Testis (tissue), 2 donors: ENCODE results near the gene MAP3K15.

Experiments
- POLR2A ChIP-seq: fragments of 450-650 bp; IDR thresholded peaks from one replicate; pipeline ENCODE4 v1.6.1; 2017; ENCODE audit warnings: antibody characterized with exemption, mild to moderate bottlenecking, moderate library complexity
- TF ChIP-seq, protein P1 (sequence below), 3 experiments: fragments of 450-650 bp in 2 of 3; fragments of 200-600 bp in 1 of 3; sonication (generic) in 1 of 3; IDR thresholded peaks; one replicate each; pipeline ENCODE4 v1.5.1; 2016 to 2019; ENCODE audit warnings: antibody characterized with exemption in 3 of 3, mild to moderate bottlenecking in 2 of 3, moderate library complexity in 1 of 3

DNA sequence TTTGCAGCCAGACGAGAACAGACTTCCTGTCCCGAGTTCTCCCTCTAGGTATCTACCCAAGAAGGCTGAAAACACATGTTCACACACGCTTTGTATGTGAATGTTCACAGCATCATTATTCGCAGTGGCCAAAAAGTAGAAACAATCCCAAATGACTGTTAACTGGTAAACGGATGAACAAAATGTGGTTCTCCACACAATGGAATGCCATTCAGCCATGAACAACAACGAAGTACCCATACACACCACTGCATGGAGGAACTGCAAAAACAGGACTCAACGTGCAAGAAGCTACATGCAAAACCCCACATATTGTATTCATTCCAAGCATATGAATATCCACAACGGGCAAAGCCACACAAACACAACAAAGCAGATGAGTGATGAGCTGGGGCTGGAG, 126.6 kb downstream of the MAP3K15 start:
- TF ChIP-seq, protein P1, sequence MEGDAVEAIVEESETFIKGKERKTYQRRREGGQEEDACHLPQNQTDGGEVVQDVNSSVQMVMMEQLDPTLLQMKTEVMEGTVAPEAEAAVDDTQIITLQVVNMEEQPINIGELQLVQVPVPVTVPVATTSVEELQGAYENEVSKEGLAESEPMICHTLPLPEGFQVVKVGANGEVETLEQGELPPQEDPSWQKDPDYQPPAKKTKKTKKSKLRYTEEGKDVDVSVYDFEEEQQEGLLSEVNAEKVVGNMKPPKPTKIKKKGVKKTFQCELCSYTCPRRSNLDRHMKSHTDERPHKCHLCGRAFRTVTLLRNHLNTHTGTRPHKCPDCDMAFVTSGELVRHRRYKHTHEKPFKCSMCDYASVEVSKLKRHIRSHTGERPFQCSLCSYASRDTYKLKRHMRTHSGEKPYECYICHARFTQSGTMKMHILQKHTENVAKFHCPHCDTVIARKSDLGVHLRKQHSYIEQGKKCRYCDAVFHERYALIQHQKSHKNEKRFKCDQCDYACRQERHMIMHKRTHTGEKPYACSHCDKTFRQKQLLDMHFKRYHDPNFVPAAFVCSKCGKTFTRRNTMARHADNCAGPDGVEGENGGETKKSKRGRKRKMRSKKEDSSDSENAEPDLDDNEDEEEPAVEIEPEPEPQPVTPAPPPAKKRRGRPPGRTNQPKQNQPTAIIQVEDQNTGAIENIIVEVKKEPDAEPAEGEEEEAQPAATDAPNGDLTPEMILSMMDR (IDR thresholded peaks at IDR 0.05), result no peak
- no peak for TF ChIP-seq POLR2A
